Activated CD8-positive, alpha-beta memory T cell treated with anti-CD3 and anti-CD28 coated beads, Interleukin-2, amount 50 U/mL, for 24 hours (primary cell): Measurements from ENCODE around the gene NRXN3.

Source experiments
- DNase-seq: peaks from one replicate; pipeline ENCODE4 v3.0.0-alpha.2; 2020; ENCODE audit errors: extremely low read depth

NRXN3 gene

DNA sequence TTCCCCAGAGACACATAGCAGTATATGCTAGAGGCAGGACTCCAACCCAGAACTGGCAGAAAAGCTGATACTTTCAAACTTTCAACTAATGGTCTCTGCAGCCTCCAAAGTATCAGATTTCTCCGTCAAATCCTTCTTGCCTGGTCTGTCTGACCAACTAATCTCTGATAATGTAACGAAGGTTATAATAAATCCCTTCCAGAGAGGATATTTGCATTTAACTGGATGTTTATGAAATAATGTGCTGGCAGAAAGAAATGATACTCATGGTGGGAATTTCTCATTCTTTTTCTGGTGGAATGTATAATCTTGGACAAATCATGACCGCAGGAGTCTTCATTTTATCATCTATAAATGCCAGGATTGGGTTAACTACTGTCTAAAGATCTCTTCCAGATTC lies 1180.8 kb downstream of the NRXN3 start:
- no peak for DNase-seq

DNA sequence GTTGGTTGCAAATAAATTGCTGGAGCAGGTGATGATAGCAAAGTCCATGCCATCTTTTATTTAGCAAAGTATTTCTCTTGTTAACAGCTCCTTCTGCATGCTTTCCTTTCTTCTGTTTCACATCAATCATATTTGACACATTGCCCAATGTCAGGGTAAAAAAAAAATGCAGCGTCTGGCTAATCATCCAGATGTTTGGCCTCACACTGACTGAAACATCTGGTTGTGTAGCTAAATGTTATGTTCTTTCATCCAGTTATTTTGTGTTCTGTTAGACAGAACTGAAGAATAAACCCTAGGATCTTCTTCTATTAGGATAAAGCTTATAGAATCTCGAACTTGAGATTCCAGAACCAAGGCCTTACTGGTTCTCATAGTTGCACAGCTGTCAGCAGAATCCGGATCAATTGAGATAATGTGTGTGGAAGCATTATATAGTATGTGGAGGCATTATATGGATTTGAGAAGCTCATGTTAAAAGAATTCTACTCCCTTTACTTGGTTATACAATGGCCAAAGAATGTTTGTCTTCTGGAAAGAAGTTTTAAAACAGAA lies 1182.0 kb downstream of the NRXN3 start:
- no peak for DNase-seq

DNA sequence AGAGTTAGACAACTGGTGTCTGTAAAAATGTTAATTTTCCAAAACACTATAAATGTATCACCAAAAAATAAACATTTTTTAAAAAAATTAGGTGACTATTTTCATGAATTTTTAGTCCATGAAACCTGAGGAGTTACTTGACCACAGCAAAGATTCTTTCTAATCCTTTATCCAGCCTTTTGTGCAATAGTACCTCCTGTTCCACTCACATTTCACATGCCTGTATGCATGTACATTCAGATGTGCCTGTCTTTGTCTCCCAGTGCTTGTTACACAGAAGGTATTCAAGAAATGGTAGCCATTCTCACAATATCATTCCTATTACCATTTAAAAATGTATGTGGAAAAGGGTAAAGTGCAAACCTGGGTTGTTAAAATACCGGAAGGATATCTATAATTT lies 1184.2 kb downstream of the NRXN3 start:
- DNase-seq, result no peak

DNA sequence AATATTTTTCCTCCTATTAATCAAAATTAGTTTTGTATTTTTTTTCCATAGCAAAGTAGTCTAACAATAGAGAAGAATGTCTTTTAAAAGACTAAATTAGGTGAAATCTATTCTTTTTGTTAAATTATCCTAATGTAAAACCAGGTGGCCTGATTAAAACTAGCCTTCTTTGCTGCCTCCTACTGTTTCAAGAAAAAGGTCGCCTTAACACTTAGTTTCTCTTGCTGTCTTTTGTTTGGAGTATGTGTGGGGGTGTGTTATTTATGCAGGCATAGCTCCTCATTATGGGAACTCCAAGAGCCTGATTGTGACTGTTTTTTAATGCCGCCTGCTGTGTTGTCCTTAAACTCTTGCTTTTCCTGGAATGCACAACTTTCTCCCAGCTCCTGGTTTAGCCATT lies 1185.9 kb downstream of the NRXN3 start:
- DNase-seq, result no peak

DNA sequence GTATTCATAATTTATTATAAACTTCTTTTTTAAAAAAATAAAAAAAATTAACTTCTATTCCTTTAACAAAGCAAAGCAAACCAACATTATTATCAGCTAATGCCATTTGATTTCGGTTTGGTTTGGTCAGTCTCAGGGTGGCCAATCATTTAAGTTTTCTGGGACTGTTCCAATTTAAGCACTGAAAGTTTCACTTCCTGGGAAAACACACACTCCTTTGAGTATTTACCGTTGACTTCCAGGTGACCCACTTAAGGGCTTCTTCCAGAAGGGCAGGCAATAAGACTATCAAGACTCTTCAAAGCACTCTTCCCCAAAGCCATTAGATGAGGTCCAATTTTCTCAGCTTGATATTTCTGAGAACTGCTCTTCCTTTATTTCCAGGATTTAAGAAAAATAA lies 1187.1 kb downstream of the NRXN3 start:
- DNase-seq, result no peak

DNA sequence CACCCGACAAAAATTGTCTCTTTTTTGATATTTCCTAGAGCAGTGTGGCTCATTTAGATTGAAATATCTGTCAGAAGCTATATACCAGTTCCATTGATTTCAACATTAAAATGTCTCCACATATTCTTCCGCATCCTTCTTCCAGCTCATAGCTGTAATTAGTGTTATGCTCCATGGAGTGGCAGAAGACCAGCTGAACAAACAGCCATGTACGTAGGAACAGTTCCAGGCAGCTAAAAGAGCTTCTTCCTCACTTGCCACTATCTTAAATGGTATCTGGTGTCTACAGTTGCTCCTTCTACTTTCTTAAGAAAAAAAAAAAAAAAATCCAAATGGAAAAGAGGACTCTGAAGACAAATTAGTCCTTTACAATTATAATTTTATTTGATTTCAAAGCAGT lies 1193.1 kb downstream of the NRXN3 start:
- DNase-seq, result no peak

DNA sequence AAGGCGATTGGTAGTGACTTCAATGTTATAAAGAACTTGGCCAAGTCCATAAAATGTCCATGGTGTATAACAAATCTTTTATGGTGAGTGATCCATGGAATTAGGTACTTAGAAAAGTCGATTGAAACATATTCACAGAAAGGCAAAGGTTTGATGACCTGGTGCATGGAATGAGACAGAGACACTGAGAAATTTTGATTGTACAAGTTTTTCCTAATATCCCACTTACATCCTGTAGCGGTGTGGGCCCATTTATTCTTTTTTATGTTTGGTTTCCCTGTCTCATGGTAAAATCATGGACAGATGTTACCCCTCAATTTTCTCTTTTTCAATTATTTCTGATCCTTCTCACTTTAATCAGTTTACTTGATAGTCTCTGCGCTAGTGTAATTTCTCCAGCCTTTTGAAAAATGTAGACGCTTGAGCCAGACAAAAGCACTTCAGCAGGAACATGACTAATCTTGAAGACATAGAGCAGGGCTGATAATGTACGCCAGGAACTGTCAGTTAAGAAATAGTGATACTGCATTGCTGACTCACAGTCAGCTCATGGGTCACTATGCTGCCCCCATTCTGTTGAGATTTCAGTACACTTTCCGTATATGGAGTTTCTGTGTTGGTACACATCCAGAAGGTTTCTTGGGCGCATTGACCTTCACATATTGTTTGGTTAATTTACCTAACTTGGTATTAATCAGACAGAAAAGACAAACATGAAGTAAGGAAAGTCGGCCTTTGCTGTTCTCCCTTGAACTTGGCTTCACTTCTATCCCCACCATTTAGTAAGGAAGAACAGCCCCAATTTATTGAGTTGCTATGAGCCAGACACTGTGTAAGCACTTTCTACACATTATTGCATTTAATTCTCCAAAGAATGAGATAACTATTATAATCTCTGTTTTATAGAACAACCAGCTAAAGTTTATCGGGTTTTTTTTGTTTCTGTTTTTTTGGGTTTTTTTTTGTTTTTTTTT lies 1199.5 kb downstream of the NRXN3 start:
- no peak for DNase-seq

DNA sequence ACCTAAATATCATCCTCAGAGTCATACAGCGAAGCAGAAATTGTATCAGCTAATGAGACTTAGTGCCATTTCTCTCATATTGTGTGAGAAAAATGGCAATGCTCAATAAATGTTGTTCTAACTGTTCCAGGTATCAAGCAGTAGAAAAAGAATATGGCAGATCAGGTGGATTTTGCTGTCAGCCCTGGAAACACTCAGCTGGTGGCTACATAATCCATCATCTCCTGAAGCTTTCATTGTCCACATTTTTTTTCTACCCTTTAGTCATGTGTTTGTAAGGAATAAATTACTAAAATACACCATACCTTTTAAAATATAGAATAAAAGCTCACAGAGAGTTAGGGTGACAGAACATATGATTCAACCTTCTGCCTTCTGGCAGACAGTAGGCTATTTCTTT lies 1200.8 kb downstream of the NRXN3 start:
- no peak for DNase-seq

DNA sequence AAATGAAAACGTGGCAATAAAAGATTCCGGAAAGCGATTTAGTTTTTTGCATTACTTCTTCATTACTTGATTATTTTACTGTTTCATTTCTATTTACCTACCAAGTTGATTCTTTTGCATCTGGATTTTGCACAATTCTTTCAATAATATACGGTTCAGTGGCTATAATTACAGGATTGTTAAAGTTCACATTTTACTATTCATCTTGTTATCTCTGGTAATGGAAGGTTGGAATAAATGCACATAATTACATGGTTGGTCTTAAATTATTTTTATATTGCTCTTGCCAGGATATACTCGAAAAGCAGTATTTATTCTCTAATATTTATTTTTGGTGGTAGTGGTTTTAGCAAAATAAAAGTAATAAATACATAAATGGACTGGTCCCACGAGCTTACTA lies 1203.3 kb downstream of the NRXN3 start:
- no peak for DNase-seq

DNA sequence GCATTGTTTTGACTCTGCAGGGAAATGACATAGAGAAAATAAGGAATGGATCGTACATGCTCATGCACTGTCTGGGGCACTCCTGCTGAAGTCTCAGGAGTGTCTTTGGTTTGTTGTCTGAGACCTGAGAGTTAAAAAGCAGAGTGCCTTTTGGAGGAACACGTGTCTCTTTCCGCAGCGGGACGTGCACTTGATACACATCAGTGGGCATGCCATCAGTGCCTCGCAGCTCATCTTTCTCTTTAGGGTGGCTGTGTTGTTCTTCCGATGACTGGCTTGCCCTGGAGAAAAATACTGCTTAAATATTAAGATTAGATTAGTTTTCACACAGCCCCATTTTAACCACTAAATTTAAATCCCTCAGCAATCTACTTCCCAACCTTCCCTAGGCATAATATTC lies 1205.2 kb downstream of the NRXN3 start:
- DNase-seq, result no peak

DNA sequence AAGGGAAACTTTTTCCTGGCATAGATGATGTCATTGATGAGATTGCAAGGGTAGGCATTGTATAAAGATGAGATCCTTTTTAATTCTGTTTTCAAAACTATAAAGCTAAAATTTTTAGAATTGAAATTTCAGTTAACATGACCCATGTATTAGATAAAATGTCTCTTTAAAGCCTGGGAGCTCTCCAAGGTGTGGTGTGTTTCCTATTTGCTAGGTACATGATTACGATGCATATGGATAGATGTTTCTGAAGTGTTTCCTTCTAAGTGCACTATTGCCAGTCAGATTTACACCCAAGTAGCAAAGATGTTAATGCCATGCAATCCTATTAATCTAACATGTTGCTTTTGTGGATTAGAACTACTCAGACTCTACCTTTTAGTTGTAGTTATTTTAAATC lies 1206.4 kb downstream of the NRXN3 start:
- DNase-seq, result no peak

DNA sequence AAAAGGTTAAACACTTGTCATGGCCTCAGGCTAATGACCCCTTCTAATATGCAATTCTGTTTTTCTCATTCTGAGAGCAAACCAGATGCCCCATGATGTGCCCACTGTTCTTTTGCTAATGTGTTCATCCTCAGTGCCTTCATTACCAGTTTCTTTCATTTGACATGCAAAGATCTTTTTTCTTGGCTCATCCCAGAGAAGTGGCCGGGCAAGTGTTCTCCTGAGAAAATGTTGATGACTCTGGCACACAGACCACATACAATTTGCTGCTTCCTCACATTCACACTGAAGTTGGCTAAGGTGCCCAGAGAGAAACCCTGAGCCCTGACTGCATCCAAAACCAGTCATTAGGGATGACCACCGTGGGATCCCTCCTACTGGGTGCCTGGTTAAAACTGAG lies 1207.8 kb downstream of the NRXN3 start:
- DNase-seq, result no peak

DNA sequence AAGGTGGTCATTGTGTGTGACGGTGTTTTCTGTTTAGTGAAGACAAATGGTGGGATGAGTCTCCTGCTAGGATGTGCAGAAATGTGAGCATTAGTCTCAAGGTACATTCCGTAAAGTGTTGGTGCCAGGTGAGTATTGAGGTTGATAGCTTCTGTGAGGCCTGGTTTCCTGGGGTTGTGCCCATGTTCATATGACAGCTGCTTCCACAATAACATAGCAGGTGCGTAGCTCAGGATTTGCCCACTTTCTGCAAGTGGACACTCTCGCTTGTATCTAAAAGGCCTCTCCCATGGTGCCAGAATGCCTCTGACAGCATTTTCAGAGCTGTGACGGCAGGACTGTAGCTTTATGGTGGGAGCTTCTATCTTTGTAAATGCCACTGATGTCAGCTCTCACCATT lies 1209.1 kb downstream of the NRXN3 start:
- no peak for DNase-seq

DNA sequence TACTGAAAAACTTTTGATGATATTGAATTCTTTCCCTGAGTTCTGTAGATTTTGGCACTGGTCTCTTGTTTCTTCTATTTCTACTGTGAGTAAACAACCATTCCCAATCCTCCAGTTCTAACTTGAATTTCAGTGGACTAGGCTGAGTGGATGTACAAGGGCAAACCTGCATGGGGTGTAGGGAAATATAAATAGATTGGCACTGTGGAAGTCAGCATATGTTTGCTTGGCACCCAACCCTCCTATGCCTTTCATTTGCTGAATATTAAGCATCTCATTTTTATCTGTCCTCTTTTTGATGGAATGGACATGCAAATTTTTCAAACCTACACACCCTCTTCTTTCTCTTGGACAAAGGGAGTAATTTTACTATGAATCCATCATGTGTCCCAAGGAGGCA lies 1212.9 kb downstream of the NRXN3 start:
- no peak for DNase-seq

DNA sequence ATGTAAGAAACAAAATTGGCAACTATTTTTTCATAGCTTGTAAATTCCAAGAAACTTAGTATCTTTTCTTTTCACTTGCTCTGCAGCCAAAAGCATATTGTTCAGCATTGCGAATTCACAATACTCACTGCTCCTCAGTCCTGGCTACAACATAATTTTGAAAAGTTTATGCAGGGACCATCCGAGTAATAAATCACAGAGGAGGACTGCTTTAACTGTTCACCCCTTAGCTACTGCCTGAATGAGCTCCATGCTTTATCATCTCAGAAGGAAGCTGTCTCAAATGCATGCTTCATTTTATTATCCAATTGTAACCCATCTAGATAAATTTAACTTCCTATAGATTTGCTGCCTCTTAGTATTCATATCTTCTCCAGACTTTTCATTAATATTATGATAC lies 1213.3 kb downstream of the NRXN3 start:
- no peak for DNase-seq

DNA sequence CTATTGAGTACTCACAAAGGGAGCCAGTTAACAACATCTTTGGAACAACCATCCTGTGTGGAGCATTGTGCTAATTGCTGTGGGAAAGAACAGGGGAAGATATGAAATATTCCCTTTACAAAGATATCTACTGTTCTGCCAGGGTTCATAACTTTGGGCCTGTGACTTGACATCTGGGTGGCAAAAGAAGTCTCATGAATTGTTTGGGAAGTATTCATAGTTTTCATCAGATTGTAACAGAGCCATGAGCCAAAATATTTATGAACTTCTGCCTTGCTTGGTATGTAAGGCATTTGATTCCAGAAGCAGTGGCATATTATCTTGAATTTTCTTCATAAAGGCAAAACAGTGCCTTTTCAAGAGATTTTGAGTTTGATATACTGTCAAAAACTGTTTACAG lies 1224.9 kb downstream of the NRXN3 start:
- no peak for DNase-seq

DNA sequence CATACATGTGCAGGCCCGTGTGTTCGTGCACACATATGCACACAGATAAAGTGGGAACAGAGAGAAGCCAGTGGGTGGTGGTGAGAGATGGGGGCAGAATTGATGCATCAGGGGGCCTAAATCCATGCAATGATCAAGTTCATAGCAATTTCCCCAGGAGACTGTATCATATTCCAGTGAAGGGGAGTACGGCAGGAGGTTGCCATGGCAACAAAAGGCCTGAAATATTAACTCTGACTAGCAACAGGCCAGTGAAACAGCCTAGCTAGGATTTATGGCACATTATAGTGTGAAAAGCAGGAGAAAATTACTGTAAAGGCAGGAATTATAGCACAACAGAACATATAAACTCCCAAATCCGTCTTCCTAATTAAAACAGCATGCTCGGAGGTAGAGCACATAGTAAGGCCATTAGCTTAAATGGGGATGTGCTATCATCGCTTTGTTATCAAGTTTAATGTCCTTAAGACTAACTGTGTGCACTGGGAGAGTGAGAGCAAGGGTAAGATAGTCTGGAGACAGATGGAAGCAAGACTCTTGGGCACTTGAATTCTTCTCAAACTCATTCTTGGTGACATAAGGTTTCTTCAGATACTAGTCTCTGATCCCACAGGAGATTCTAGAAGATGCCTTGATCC lies 1234.8 kb downstream of the NRXN3 start:
- DNase-seq, result no peak

DNA sequence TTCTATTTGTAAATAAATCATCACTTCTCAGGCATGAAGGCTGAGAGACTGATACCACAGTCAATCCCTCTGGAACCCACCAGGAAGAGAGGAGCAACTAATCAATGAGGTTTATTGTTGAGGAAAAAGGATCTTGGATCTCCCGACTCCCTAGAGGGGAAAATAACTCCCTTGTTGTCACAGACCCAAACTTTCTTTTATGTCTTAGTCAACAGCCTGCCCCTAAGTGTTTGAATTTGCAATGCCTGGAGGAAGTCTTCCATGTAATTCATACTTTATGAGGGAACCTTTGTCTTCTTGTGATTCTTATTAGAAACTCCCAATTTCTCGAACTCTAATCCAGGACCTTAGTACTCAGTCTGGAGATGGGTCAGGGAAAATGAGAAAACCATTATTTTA lies 1235.3 kb downstream of the NRXN3 start:
- DNase-seq, result no peak

DNA sequence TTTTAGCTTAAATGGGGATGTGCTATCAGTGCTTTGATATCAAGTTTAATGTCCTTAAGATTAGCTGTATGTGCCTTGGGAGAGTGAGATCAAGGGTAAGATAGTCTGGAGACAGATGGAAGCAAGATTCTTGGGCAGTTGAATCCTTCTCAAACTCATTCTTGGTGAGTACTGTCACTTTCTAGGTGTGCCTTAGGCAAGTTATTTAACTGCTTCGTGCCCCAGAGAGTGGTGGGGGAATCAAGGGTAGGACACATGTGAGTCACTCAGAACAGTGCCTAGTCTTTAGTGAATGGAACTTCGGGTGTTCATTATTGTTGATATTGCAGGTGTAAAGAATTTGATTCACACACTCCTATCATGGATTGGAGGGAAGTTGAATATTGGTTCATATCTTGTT lies 1237.4 kb downstream of the NRXN3 start:
- DNase-seq, result no peak

DNA sequence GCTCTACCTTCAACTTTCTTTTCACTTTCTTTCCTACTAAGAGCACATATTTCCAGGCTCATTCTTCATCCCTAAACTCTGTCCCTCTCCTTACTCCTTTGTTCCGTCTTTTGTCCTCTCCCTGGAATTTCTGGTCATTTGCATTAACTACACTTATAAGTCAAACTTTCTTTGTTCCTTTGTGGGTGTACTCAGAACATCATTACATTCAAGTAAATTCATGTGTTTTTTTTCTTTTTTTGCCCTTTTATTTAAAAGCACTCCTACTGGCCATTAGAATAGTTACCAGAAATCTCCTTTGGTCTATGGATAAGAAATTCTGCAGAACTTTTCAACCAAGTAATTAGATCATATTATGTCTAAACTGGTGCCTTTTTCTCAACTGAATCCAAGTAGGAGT lies 1238.5 kb downstream of the NRXN3 start:
- no peak for DNase-seq

DNA sequence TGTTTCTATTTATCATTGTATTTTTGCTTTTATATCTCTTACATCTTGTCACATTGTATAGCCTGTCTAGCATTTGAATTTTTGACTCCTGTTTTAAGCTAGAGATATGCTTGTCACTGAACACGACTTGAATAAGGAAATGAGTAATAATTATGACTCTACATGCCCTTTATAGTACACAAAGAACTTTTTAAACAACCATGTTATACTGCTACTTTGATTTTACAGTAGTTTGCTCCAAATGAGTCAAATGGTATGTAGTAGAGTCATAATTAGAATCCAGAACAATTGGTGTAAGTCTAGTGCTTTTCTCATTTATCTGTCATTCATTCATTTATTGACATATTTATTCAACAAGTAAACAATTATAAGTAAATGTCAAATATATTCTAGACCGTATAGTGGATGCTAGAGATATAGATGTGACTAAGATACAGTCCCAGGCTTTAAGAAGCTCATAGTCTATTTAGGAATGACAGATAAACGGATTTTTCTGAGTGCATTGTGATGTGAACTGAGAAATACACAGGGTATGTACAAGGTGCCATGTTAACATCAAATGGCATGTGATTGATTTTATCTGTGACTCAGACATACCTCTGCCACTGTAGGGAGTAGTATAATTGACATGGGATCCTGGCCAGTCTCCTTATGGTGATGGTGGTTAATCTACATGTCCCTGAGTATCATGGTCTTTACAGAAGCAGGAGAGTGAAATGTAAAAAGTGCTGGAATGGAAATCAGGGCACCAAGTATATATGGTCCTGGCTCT lies 1241.4 kb downstream of the NRXN3 start:
- no peak for DNase-seq

DNA sequence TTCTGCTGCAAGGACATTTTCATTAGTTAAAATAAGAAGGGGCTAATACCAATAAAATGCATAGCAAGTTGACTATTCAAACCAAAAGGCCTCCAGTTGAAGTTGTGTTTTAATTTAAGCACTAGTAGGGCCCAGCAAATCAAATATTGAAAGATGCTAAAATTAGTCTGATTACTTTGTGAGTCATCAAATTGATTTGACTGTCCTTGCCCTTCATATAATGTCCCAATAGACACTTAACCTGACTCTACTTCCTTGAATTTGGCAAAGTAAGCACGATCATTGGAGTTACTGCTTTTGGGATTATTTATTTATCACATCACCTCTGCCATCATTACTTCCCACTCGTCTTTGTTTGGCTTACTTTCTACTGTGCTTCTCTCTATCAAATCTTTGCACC lies 1242.6 kb downstream of the NRXN3 start:
- DNase-seq, result no peak
